Measurements from ENCODE around the gene WSCD2. TPM values are rescaled to one million over a fixed set of nuclear protein-coding genes. Genes with fewer than 3 reads are reported as not detected.

WSCD2 gene
- total RNA-seq, 2 experiments from 2014 or later, result not detected

DNA sequence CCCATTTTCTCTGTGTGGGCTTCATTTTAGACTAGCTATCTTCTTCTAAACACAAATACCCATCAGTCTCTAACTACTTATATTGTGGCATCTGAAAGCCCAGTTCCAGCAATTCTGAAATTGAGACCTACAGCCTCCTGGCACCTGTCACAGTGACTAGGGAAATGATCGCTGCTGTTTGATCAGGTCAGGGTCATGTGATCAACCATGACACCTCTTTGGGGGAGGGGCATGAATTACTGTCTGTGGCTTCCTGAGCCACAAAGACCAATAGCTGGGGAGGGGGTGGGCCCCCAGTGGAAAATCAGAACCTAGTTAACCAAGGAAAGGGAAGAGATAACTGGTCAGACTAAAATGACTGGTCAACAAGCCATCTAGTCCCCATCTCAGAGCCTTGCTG lies 14.1 kb downstream of the WSCD2 start:
- no peaks in the 10 kb centered on the region for H3K9me3 Mint-ChIP-seq
- Histone ChIP-seq H3K4me1 (ENCODE audit: insufficient read depth, low read length) (no peaks in the 10 kb centered on the region), H3K4me3 (ENCODE audit: low read length) (no peak overlapping the region), H3K27ac (ENCODE audit: low read depth in 1 of 2, low read length in 2 of 2) (no peak overlapping the region), H3K9me3 (ENCODE audit: control insufficient read depth in 1 of 2, insufficient read depth in 1 of 2, low read length in 2 of 2) (no peaks in the 10 kb centered on the region), H3K36me3 (ENCODE audit: insufficient read depth, low read length) (no peaks in the 10 kb centered on the region), H3K27me3 (ENCODE audit: control insufficient read depth in 1 of 2, insufficient read depth in 2 of 2, low read length in 2 of 2) (no peaks in the 10 kb centered on the region)
- TF ChIP-seq, protein P1, sequence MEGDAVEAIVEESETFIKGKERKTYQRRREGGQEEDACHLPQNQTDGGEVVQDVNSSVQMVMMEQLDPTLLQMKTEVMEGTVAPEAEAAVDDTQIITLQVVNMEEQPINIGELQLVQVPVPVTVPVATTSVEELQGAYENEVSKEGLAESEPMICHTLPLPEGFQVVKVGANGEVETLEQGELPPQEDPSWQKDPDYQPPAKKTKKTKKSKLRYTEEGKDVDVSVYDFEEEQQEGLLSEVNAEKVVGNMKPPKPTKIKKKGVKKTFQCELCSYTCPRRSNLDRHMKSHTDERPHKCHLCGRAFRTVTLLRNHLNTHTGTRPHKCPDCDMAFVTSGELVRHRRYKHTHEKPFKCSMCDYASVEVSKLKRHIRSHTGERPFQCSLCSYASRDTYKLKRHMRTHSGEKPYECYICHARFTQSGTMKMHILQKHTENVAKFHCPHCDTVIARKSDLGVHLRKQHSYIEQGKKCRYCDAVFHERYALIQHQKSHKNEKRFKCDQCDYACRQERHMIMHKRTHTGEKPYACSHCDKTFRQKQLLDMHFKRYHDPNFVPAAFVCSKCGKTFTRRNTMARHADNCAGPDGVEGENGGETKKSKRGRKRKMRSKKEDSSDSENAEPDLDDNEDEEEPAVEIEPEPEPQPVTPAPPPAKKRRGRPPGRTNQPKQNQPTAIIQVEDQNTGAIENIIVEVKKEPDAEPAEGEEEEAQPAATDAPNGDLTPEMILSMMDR (IDR thresholded peaks at IDR 0.05), result no peak
- ChIA-PET CTCF (no interaction called here), POLR2A (no interaction called here)
- ATAC-seq (ENCODE audit: poor library complexity) (no peak), DNase-seq (no peak)
- H3K4me1 Mint-ChIP-seq (ENCODE audit: low read depth), result no peaks in the 10 kb centered on the region
- no peak overlapping the region for H3K4me3 Mint-ChIP-seq
- H3K36me3 Mint-ChIP-seq (ENCODE audit: low read depth), result no peaks in the 10 kb centered on the region
- H3K27ac Mint-ChIP-seq, result no peak overlapping the region
- intact Hi-C loops (cut with DNase I, micrococcal nuclease), result no loop called here
- peaks cover 33% of the 10 kb centered on the region for H3K27me3 Mint-ChIP-seq

- no peak overlapping the region for H3K27ac Mint-ChIP-seq
- ATAC-seq (ENCODE audit: poor library complexity) (no peak), DNase-seq (no peak)
- H3K4me1 Mint-ChIP-seq (ENCODE audit: low read depth), result no peaks in the 10 kb centered on the region
- TF ChIP-seq, protein P1 (IDR thresholded peaks at IDR 0.05), result no peak
- Histone ChIP-seq H3K27me3 (ENCODE audit: control insufficient read depth in 1 of 2, insufficient read depth in 2 of 2, low read length in 2 of 2) (no peaks in the 10 kb centered on the region), H3K36me3 (ENCODE audit: insufficient read depth, low read length) (no peaks in the 10 kb centered on the region), H3K4me3 (ENCODE audit: low read length) (no peak overlapping the region), H3K27ac (ENCODE audit: low read depth in 1 of 2, low read length in 2 of 2) (no peak overlapping the region), H3K9me3 (ENCODE audit: control insufficient read depth in 1 of 2, insufficient read depth in 1 of 2, low read length in 2 of 2) (no peaks in the 10 kb centered on the region), H3K4me1 (ENCODE audit: insufficient read depth, low read length) (no peaks in the 10 kb centered on the region)
- no peaks in the 10 kb centered on the region for H3K36me3 Mint-ChIP-seq (ENCODE audit: low read depth)
- peaks cover 37% of the 10 kb centered on the region for H3K27me3 Mint-ChIP-seq
- ChIA-PET POLR2A (no interaction called here), CTCF (no interaction called here)
- H3K9me3 Mint-ChIP-seq, result no peaks in the 10 kb centered on the region
- no peak overlapping the region for H3K4me3 Mint-ChIP-seq
- intact Hi-C loops (cut with DNase I, micrococcal nuclease), result no loop called here
Observed at GRCh38 chr12:108144080-108144479, 15.0 kb downstream of the WSCD2 start.

GRCh38 chr12:108145011-108145410 lies 15.9 kb downstream of the WSCD2 start:
- ChIA-PET CTCF (no interaction called here), POLR2A (no interaction called here)
- no peaks in the 10 kb centered on the region for H3K9me3 Mint-ChIP-seq

More at GRCh38 chr12:108145011-108145410, 15.9 kb downstream of the WSCD2 start:
- no peaks in the 10 kb centered on the region for H3K4me1 Mint-ChIP-seq (ENCODE audit: low read depth)
- H3K27me3 Mint-ChIP-seq, result peaks cover 40% of the 10 kb centered on the region
- ATAC-seq (ENCODE audit: poor library complexity) (no peak), DNase-seq (no peak)
- Histone ChIP-seq H3K4me1 (ENCODE audit: insufficient read depth, low read length) (no peaks in the 10 kb centered on the region), H3K27ac (ENCODE audit: low read depth in 1 of 2, low read length in 2 of 2) (no peak overlapping the region), H3K4me3 (ENCODE audit: low read length) (no peak overlapping the region), H3K27me3 (ENCODE audit: control insufficient read depth in 1 of 2, insufficient read depth in 2 of 2, low read length in 2 of 2) (peaks cover 0 to 2% of the 10 kb centered on the region in 2 experiments), H3K9me3 (ENCODE audit: control insufficient read depth in 1 of 2, insufficient read depth in 1 of 2, low read length in 2 of 2) (no peaks in the 10 kb centered on the region), H3K36me3 (ENCODE audit: insufficient read depth, low read length) (no peaks in the 10 kb centered on the region)
- no peak overlapping the region for H3K4me3 Mint-ChIP-seq
- H3K27ac Mint-ChIP-seq, result no peak overlapping the region
- intact Hi-C loops (cut with DNase I, micrococcal nuclease), result no loop called here
- TF ChIP-seq, protein P1 (IDR thresholded peaks at IDR 0.05), result no peak
- no peaks in the 10 kb centered on the region for H3K36me3 Mint-ChIP-seq (ENCODE audit: low read depth)

All from CD4-positive, alpha-beta T cell (primary cell).